GM19043 (cell line): ENCODE data around the gene CNDP1.
"Not testable (repeated sequence)": the region's sequence is repeated elsewhere in the genome, so short reads cannot be mapped to it uniquely, and the experiment has no call there.

Experiments used
- ATAC-seq: cut with Tn5 transposase; IDR thresholded peaks from one replicate; pipeline ENCODE4 v1.9.1; 2021; ENCODE audit warnings: low read depth; ENCODE audit not compliant: unreplicated experiment

The CNDP1 gene

GRCh38 chr18:74541703-74542555, 7.6 kb downstream of the CNDP1 start:
- ATAC-seq: no peak

GRCh38 chr18:74544898-74545297, 10.6 kb downstream of the CNDP1 start:
- ATAC-seq: no peak

GRCh38 chr18:74546007-74546406, 11.7 kb downstream of the CNDP1 start:
- ATAC-seq: no peak

- ATAC-seq: no peak
Observed at GRCh38 chr18:74546751-74547530, 12.6 kb downstream of the CNDP1 start.

GRCh38 chr18:74547860-74548259, 13.6 kb downstream of the CNDP1 start:
- ATAC-seq: no peak

GRCh38 chr18:74549591-74550104, 15.3 kb downstream of the CNDP1 start:
- no peak for ATAC-seq

GRCh38 chr18:74550886-74551285, 16.6 kb downstream of the CNDP1 start:
- ATAC-seq: no peak

- no peak for ATAC-seq
Observed at GRCh38 chr18:74551452-74551851, 17.2 kb downstream of the CNDP1 start.

- peak; percentile 100 for ATAC-seq
Observed at GRCh38 chr18:74551936-74552555, 17.7 kb downstream of the CNDP1 start.

GRCh38 chr18:74556126-74556525, 21.8 kb downstream of the CNDP1 start:
- ATAC-seq: no peak

- ATAC-seq: no peak
Observed at GRCh38 chr18:74558096-74558495, 23.8 kb downstream of the CNDP1 start.

GRCh38 chr18:74562131-74562730, 27.9 kb downstream of the CNDP1 start:
- ATAC-seq: no peak

- ATAC-seq: no peak
Observed at GRCh38 chr18:74562775-74563174, 28.5 kb downstream of the CNDP1 start.

GRCh38 chr18:74563999-74564398, 29.7 kb downstream of the CNDP1 start:
- no peak for ATAC-seq

- not testable (repeated sequence) for ATAC-seq
Observed at GRCh38 chr18:74565164-74565563, 30.9 kb downstream of the CNDP1 start.

- not testable (repeated sequence) for ATAC-seq
Observed at GRCh38 chr18:74565993-74566392, 31.7 kb downstream of the CNDP1 start.

GRCh38 chr18:74567822-74568221, 33.5 kb downstream of the CNDP1 start:
- no peak for ATAC-seq

- ATAC-seq: no peak
Observed at GRCh38 chr18:74569401-74569800, 35.1 kb downstream of the CNDP1 start.

- ATAC-seq: no peak
Observed at GRCh38 chr18:74570266-74570665, 36.0 kb downstream of the CNDP1 start.

- no peak for ATAC-seq
Observed at GRCh38 chr18:74571895-74572680, 37.8 kb downstream of the CNDP1 start.
